Measurements from ENCODE around the gene MIA2. TPM values are rescaled to one million over a fixed set of nuclear protein-coding genes. Genes with fewer than 3 reads are reported as not detected.

Gene MIA2
- total and polyA plus RNA-seq, 2 experiments from 2014 or later, result 9.5 to 10.9 TPM

DNA sequence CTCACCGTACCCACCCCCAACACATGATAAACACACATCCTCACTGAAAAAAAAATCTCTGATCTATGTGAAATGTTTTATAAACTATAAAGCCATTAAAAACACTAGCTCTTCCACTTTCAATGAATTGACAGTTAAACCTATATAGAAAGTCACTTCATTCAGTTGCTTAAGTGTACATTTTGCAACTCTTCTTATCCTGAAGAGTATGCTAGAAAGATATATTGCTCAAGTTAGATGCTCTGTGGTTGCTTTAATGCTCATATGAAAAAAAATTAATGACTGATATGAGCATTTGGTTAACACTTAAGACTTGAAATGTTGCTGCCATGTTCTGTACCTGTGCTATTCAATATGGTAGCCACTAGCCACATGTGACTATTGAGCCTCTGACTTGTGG is 21.0 kb upstream of the MIA2 start:
- Histone ChIP-seq H3K9me2 (ENCODE audit: insufficient read depth) (no peaks in the 10 kb centered on the region), H3K27ac (ENCODE audit: low read depth) (no peak overlapping the region), H3K4me1 (ENCODE audit: insufficient read depth) (no peaks in the 10 kb centered on the region), H3K79me2 (replicated peaks; ENCODE audit: insufficient read depth) (no peaks in the 10 kb centered on the region), H2AFZ (no peak overlapping the region), H4K20me1 (replicated peaks; ENCODE audit: insufficient read depth) (no peaks in the 10 kb centered on the region), H3K36me3 (ENCODE audit: insufficient read depth) (no peaks in the 10 kb centered on the region), H3F3A (replicated peaks; ENCODE audit: low read depth) (no peaks in the 10 kb centered on the region), H3K4me2 (no peak overlapping the region), H3K27me3 (ENCODE audit: insufficient read depth) (no peaks in the 10 kb centered on the region), H3K4me3 (no peak overlapping the region)
- no peaks in the 10 kb centered on the region for H3K36me3 Mint-ChIP-seq (ENCODE audit: low read depth)
- H3K27ac Mint-ChIP-seq, result no peak overlapping the region
- H3K9me3 Mint-ChIP-seq, result no peaks in the 10 kb centered on the region
- no peak overlapping the region for H3K4me3 Mint-ChIP-seq
- peaks cover 1% of the 10 kb centered on the region for H3K27me3 Mint-ChIP-seq (ENCODE audit: insufficient read depth, low read depth, poor library complexity)
- TF ChIP-seq CREB1 (CRISPR knock-in tag; IDR thresholded peaks at IDR 0.05; ENCODE audit: low read depth) (no peak), ZNF114 (CRISPR knock-in tag; IDR thresholded peaks at IDR 0.05) (no peak), ZNF331 (CRISPR knock-in tag; IDR thresholded peaks at IDR 0.05; ENCODE audit: low read depth) (no peak), JUNB (IDR thresholded peaks at IDR 0.05; ENCODE audit: unreplicated experiment) (no peak), NANOG (IDR thresholded peaks at IDR 0.05; ENCODE audit: borderline replicate concordance) (no peak), REST (IDR thresholded peaks at IDR 0.05; ENCODE audit: unreplicated experiment) (no peak), POLR2AphosphoS5 (IDR thresholded peaks at IDR 0.05; ENCODE audit: low read depth) (no peak), CTCF (conservative IDR thresholded peaks at IDR 0.05; ENCODE audit: low read depth in 2 of 2) (no peak), STAT1 (IDR thresholded peaks at IDR 0.05; ENCODE audit: unreplicated experiment) (no peak), EZH2 (IDR thresholded peaks at IDR 0.05; ENCODE audit: low read depth, unreplicated experiment) (no peak), EZH2phosphoT487 (IDR thresholded peaks at IDR 0.05; ENCODE audit: unreplicated experiment) (no peak)
- TF ChIP-seq, protein P1, sequence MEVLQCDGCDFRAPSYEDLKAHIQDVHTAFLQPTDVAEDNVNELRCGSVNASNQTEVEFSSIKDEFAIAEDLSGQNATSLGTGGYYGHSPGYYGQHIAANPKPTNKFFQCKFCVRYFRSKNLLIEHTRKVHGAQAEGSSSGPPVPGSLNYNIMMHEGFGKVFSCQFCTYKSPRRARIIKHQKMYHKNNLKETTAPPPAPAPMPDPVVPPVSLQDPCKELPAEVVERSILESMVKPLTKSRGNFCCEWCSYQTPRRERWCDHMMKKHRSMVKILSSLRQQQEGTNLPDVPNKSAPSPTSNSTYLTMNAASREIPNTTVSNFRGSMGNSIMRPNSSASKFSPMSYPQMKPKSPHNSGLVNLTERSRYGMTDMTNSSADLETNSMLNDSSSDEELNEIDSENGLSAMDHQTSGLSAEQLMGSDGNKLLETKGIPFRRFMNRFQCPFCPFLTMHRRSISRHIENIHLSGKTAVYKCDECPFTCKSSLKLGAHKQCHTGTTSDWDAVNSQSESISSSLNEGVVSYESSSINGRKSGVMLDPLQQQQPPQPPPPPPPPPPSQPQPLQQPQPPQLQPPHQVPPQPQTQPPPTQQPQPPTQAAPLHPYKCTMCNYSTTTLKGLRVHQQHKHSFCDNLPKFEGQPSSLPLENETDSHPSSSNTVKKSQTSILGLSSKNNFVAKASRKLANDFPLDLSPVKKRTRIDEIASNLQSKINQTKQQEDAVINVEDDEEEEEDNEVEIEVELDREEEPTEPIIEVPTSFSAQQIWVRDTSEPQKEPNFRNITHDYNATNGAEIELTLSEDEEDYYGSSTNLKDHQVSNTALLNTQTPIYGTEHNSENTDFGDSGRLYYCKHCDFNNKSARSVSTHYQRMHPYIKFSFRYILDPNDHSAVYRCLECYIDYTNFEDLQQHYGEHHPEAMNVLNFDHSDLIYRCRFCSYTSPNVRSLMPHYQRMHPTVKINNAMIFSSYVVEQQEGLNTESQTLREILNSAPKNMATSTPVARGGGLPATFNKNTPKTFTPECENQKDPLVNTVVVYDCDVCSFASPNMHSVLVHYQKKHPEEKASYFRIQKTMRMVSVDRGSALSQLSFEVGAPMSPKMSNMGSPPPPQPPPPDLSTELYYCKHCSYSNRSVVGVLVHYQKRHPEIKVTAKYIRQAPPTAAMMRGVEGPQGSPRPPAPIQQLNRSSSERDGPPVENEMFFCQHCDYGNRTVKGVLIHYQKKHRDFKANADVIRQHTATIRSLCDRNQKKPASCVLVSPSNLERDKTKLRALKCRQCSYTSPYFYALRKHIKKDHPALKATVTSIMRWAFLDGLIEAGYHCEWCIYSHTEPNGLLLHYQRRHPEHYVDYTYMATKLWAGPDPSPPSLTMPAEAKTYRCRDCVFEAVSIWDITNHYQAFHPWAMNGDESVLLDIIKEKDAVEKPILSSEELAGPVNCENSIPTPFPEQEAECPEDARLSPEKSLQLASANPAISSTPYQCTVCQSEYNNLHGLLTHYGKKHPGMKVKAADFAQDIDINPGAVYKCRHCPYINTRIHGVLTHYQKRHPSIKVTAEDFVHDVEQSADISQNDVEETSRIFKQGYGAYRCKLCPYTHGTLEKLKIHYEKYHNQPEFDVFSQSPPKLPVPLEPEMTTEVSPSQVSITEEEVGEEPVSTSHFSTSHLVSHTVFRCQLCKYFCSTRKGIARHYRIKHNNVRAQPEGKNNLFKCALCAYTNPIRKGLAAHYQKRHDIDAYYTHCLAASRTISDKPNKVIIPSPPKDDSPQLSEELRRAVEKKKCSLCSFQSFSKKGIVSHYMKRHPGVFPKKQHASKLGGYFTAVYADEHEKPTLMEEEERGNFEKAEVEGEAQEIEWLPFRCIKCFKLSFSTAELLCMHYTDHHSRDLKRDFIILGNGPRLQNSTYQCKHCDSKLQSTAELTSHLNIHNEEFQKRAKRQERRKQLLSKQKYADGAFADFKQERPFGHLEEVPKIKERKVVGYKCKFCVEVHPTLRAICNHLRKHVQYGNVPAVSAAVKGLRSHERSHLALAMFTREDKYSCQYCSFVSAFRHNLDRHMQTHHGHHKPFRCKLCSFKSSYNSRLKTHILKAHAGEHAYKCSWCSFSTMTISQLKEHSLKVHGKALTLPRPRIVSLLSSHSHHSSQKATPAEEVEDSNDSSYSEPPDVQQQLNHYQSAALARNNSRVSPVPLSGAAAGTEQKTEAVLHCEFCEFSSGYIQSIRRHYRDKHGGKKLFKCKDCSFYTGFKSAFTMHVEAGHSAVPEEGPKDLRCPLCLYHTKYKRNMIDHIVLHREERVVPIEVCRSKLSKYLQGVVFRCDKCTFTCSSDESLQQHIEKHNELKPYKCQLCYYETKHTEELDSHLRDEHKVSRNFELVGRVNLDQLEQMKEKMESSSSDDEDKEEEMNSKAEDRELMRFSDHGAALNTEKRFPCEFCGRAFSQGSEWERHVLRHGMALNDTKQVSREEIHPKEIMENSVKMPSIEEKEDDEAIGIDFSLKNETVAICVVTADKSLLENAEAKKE (CRISPR knock-in tag; IDR thresholded peaks at IDR 0.05), result no peak
- TF ChIP-seq, protein P2, sequence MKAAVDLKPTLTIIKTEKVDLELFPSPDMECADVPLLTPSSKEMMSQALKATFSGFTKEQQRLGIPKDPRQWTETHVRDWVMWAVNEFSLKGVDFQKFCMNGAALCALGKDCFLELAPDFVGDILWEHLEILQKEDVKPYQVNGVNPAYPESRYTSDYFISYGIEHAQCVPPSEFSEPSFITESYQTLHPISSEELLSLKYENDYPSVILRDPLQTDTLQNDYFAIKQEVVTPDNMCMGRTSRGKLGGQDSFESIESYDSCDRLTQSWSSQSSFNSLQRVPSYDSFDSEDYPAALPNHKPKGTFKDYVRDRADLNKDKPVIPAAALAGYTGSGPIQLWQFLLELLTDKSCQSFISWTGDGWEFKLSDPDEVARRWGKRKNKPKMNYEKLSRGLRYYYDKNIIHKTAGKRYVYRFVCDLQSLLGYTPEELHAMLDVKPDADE (IDR thresholded peaks at IDR 0.05), result no peak
- peaks cover 11% of the 10 kb centered on the region; the same call in 2 of the 3 replicates for H3K4me1 Mint-ChIP-seq
- DNase-seq (ENCODE audit: low spot score) (no peak), ATAC-seq (no peak)
